ENCODE data around the gene ADAMTS9. TPM values are rescaled to one million over a fixed set of nuclear protein-coding genes. Genes with fewer than 3 reads are reported as not detected.

The ADAMTS9 gene
- total and polyA plus RNA-seq, 8 donors: 36.3 to 78.0 (median 56.7) TPM

- Histone ChIP-seq H3K27me3 (no peaks in the 10 kb centered on the region), H3K4me1 (no peaks in the 10 kb centered on the region), H3K9me3 (no peaks in the 10 kb centered on the region), H3K27ac (no peak overlapping the region), H3K4me3 (no peak overlapping the region), H3K36me3 (peaks cover 0 to 70% of the 10 kb centered on the region in 2 donors)
- ATAC-seq (peak; percentile 45), DNase-seq (no peak)
- intact Hi-C loops (cut with DNase I): no loop called here
- no peak for TF ChIP-seq CTCF (IDR thresholded peaks at IDR 0.05)
Measured at GRCh38 chr3:64650715-64651114, 37.1 kb downstream of the ADAMTS9 start.

- ATAC-seq (no peak), DNase-seq (no peak)
- H3K27me3 ChIP-seq: no peaks in the 10 kb centered on the region
- H3K4me1 ChIP-seq: no peaks in the 10 kb centered on the region
- TF ChIP-seq CTCF (IDR thresholded peaks at IDR 0.05): no peak
- no peak overlapping the region for H3K27ac ChIP-seq
- intact Hi-C loops (cut with DNase I): no loop called here
- H3K4me3 ChIP-seq: no peak overlapping the region
- no peaks in the 10 kb centered on the region for H3K9me3 ChIP-seq
- peaks cover 0 to 64% of the 10 kb centered on the region in 2 donors for H3K36me3 ChIP-seq
Measured at GRCh38 chr3:64650096-64650622, 37.6 kb downstream of the ADAMTS9 start.

- H3K27me3 ChIP-seq: no peaks in the 10 kb centered on the region
- no peak for TF ChIP-seq CTCF (IDR thresholded peaks at IDR 0.05)
- H3K27ac ChIP-seq: no peak overlapping the region
- H3K4me1 ChIP-seq: no peaks in the 10 kb centered on the region
- intact Hi-C loops (cut with DNase I): no loop called here
- ATAC-seq: peak; percentile 53
- H3K36me3 ChIP-seq: peaks cover 0 to 64% of the 10 kb centered on the region in 2 donors
- DNase-seq: no peak
- H3K4me3 ChIP-seq: no peak overlapping the region
- H3K9me3 ChIP-seq: no peaks in the 10 kb centered on the region
Measured at GRCh38 chr3:64648927-64649906, 38.6 kb downstream of the ADAMTS9 start.

GRCh38 chr3:64647825-64648224 lies 40.0 kb downstream of the ADAMTS9 start:
- Histone ChIP-seq H3K36me3 (peaks cover 0 to 54% of the 10 kb centered on the region in 2 donors), H3K9me3 (no peaks in the 10 kb centered on the region), H3K4me1 (no peaks in the 10 kb centered on the region), H3K4me3 (no peak overlapping the region), H3K27me3 (no peaks in the 10 kb centered on the region), H3K27ac (no peak overlapping the region)
- ATAC-seq (no peak), DNase-seq (peak in 1 of 4 donors; percentile 51)
- intact Hi-C loops (cut with DNase I): no loop called here
- no peak for TF ChIP-seq CTCF (IDR thresholded peaks at IDR 0.05)

GRCh38 chr3:64645243-64645642 lies 42.6 kb downstream of the ADAMTS9 start:
- DNase-seq: no peak
- Histone ChIP-seq H3K36me3 (peaks cover 0 to 62% of the 10 kb centered on the region in 2 donors), H3K4me3 (no peak overlapping the region), H3K9me3 (no peaks in the 10 kb centered on the region), H3K4me1 (no peaks in the 10 kb centered on the region), H3K27me3 (no peaks in the 10 kb centered on the region), H3K27ac (no peak overlapping the region)
- TF ChIP-seq CTCF (IDR thresholded peaks at IDR 0.05): no peak
- no peak for ATAC-seq
- intact Hi-C loops (cut with DNase I): no loop called here

Data from left lung (tissue), 10 donors.